Keratinocyte (primary cell): ENCODE data around the gene SAMD11. TPM values are rescaled to one million over a fixed set of nuclear protein-coding genes. Genes with fewer than 3 reads are reported as not detected.

Experiments
- DNase-seq: peaks from one replicate; pipeline ENCODE4 v3.0.0-alpha.2; 2011; ENCODE audit warnings: low read depth, missing footprints, low spot score
- FAIRE-seq: peaks from 2 replicates; lab custom pipeline; 2011; peaks lifted over from hg19 to GRCh38; lab: Jason Lieb, UNC
- H2AFZ ChIP-seq: 2 replicates; pipeline ENCODE4 v1.6.0; 2012; ENCODE audit warnings: low read length, control low read depth, inconsistent platforms; ENCODE audit not compliant: control insufficient read depth
- H3K27ac ChIP-seq: 2 replicates; pipeline ENCODE4 v1.5.1; 2011; ENCODE audit warnings: low read length; ENCODE audit not compliant: control insufficient read depth, insufficient read depth
- H3K27me3 ChIP-seq: 3 replicates; pipeline ENCODE4 v1.6.0; 2011; ENCODE audit warnings: low read length; ENCODE audit not compliant: control insufficient read depth, insufficient read depth; ENCODE audit errors: extremely low read depth
- H3K36me3 ChIP-seq, 2 experiments: 2 replicates in 1 of 2; 3 replicates in 1 of 2; pipeline ENCODE4 v1.5.1; 2011; ENCODE audit warnings: low read length in 2 of 2, mild to moderate bottlenecking in 1 of 2; ENCODE audit not compliant: control insufficient read depth in 2 of 2, insufficient read depth in 2 of 2; ENCODE audit errors: extremely low read depth in 1 of 2
- H3K4me1 ChIP-seq: 3 replicates; pipeline ENCODE4 v1.5.1; 2011; ENCODE audit warnings: low read length; ENCODE audit not compliant: control insufficient read depth, insufficient read depth; ENCODE audit errors: extremely low read depth
- H3K4me2 ChIP-seq: 3 replicates; pipeline ENCODE4 v1.6.0; 2011; ENCODE audit warnings: low read depth, low read length; ENCODE audit not compliant: control insufficient read depth, insufficient read depth; ENCODE audit errors: extremely low read depth
- H3K4me3 ChIP-seq, 3 experiments: fragments of 200-600 bp in 1 of 3; sonication (generic) in 1 of 3; 2 replicates in 2 of 3; 3 replicates in 1 of 3; pipeline ENCODE4 v1.5.1; 2011 to 2016; ENCODE audit warnings: low read length in 3 of 3, mild to moderate bottlenecking in 3 of 3, control low read depth in 2 of 3, inconsistent platforms in 1 of 3, low read depth in 1 of 3, mixed read lengths in 1 of 3, mixed run types in 1 of 3, moderate library complexity in 1 of 3; ENCODE audit not compliant: control insufficient read depth in 2 of 3, insufficient read depth in 2 of 3; ENCODE audit errors: extremely low read depth in 1 of 3
- H3K79me2 ChIP-seq: 2 replicates; pipeline ENCODE4 v1.6.0; 2012; ENCODE audit warnings: low read length; ENCODE audit not compliant: control insufficient read depth, insufficient read depth
- H3K9ac ChIP-seq: 3 replicates; pipeline ENCODE4 v1.6.0; 2011; ENCODE audit warnings: low read length; ENCODE audit not compliant: control insufficient read depth, insufficient read depth; ENCODE audit errors: extremely low read depth
- H3K9me1 ChIP-seq: 3 replicates; pipeline ENCODE4 v1.6.0; 2011; ENCODE audit warnings: low read length; ENCODE audit not compliant: control insufficient read depth, insufficient read depth; ENCODE audit errors: extremely low read depth
- H3K9me3 ChIP-seq: 2 replicates; pipeline ENCODE4 v1.5.1; 2012; ENCODE audit warnings: low read depth, low read length; ENCODE audit not compliant: control insufficient read depth
- H4K20me1 ChIP-seq: 3 replicates; pipeline ENCODE4 v1.6.0; 2011; ENCODE audit warnings: low read length; ENCODE audit not compliant: control insufficient read depth, insufficient read depth; ENCODE audit errors: extremely low read depth
- CTCF ChIP-seq, 3 experiments: IDR thresholded peaks in 1 of 3; conservative IDR thresholded peaks in 1 of 3; optimal IDR thresholded peaks in 1 of 3; 2 replicates in 2 of 3; 3 replicates in 1 of 3; pipeline versions ENCODE3 to v1.5.1; 2011; ENCODE audit warnings: low read length in 3 of 3, mild to moderate bottlenecking in 3 of 3, moderate library complexity in 2 of 3, control low read depth in 1 of 3, inconsistent platforms in 1 of 3; ENCODE audit not compliant: insufficient read depth in 2 of 3; ENCODE audit errors: extremely low read depth in 1 of 3
- EZH2 ChIP-seq: IDR thresholded peaks from one replicate; pipeline ENCODE4 v1.6.1; 2012; ENCODE audit warnings: inconsistent platforms, mild to moderate bottlenecking, low read length, moderate library complexity
- dilution Hi-C: fragments of 300-500 bp; cut with MboI; formaldehyde crosslinking; loops from one replicate; pipeline ENCODE4 v1.7.0; 2020; ENCODE audit warnings: low sequenced_read_pairs; ENCODE audit not compliant: extremely low pct_ligation_motif_present
- polyA plus RNA-seq, 5 experiments: library from polyadenylated mRNA; depleted of rRNA in 3 of 5; stranded (reverse) in 3 of 5; stranded (forward) in 1 of 5; unstranded in 1 of 5; fragments of >200 nt; gene quantifications; 1 replicate in 1 of 5; 2 replicates in 3 of 5; 3 replicates in 1 of 5; pipeline versions ENCODE4 v1.2.1 to v1.2.3, GENCODE V29; 2011 to 2012; ENCODE audit warnings: missing spikeins in 2 of 5, low read depth in 1 of 5, low replicate concordance in 1 of 5

The SAMD11 gene
- polyA plus RNA-seq, 1 donor (not counting 4 experiments of a cell fraction or from before 2014, with no cell fraction given), result not detected

- no peaks in the 10 kb centered on the region for H3K36me3 ChIP-seq
- no peaks in the 10 kb centered on the region for H3K4me1 ChIP-seq
- no peak within 1 kb of the TSS for H3K9ac ChIP-seq
- no peaks in the 10 kb centered on the region for H3K9me1 ChIP-seq
- H3K4me3 ChIP-seq, result no peak within 1 kb of the TSS
- H3K27me3 ChIP-seq, result peaks cover 51% of the 10 kb centered on the region
- no peak within 1 kb of the TSS for H3K4me2 ChIP-seq
- H4K20me1 ChIP-seq, result no peaks in the 10 kb centered on the region
- no peak within 1 kb of the TSS for H3K27ac ChIP-seq
- TF ChIP-seq CTCF (optimal IDR thresholded peaks at IDR 0.05 in 1 of 3, IDR thresholded peaks at IDR 0.05 in 1 of 3, conservative IDR thresholded peaks at IDR 0.05 in 1 of 3; ENCODE audit: extremely low read depth in 1 of 3, insufficient read depth in 2 of 3, low read length in 3 of 3) (no peak), EZH2 (no peak)
- H2AFZ ChIP-seq, result no peak within 1 kb of the TSS
- FAIRE-seq (no peak), DNase-seq (no peak)
- no peaks in the 10 kb centered on the region for H3K9me3 ChIP-seq
- dilution Hi-C loops, result no loop called here
- H3K79me2 ChIP-seq, result no peaks in the 10 kb centered on the region
Observed at GRCh38 chr1:981955-982558, 58.3 kb downstream of the SAMD11 start, which contains the start of gene PERM1. Gene PERM1 (minus strand): TSS chr1:982093. CDS start chr1:981029, 1,064 bp downstream.

- no peaks in the 10 kb centered on the region for H3K36me3 ChIP-seq
- no peaks in the 10 kb centered on the region for H4K20me1 ChIP-seq
- no peak overlapping the region for H2AFZ ChIP-seq
- no peaks in the 10 kb centered on the region for H3K9me1 ChIP-seq
- no peaks in the 10 kb centered on the region for H3K4me1 ChIP-seq
- H3K27ac ChIP-seq, result no peak overlapping the region
- dilution Hi-C loops, result no loop called here
- no peaks in the 10 kb centered on the region for H3K79me2 ChIP-seq
- DNase-seq (no peak), FAIRE-seq (no peak)
- no peak overlapping the region for H3K4me3 ChIP-seq
- no peak overlapping the region for H3K9ac ChIP-seq
- no peaks in the 10 kb centered on the region for H3K9me3 ChIP-seq
- peak overlapping the region; percentile 16 for H3K4me2 ChIP-seq
- H3K27me3 ChIP-seq, result peaks cover 51% of the 10 kb centered on the region
- TF ChIP-seq CTCF (optimal IDR thresholded peaks at IDR 0.05 in 1 of 3, IDR thresholded peaks at IDR 0.05 in 1 of 3, conservative IDR thresholded peaks at IDR 0.05 in 1 of 3; ENCODE audit: extremely low read depth in 1 of 3, insufficient read depth in 2 of 3, low read length in 3 of 3) (no peak), EZH2 (peak; percentile 86)
Observed at GRCh38 chr1:982765-983436, 59.2 kb downstream of the SAMD11 start.
